ENCODE results near the gene KRT80. TPM values are rescaled to one million over a fixed set of nuclear protein-coding genes. Genes with fewer than 3 reads are reported as not detected.

KRT80 gene
- polyA plus RNA-seq, 2 of the 4 experiments (the other 2 are of a cell fraction): 38.3 to 63.1 TPM

DNA sequence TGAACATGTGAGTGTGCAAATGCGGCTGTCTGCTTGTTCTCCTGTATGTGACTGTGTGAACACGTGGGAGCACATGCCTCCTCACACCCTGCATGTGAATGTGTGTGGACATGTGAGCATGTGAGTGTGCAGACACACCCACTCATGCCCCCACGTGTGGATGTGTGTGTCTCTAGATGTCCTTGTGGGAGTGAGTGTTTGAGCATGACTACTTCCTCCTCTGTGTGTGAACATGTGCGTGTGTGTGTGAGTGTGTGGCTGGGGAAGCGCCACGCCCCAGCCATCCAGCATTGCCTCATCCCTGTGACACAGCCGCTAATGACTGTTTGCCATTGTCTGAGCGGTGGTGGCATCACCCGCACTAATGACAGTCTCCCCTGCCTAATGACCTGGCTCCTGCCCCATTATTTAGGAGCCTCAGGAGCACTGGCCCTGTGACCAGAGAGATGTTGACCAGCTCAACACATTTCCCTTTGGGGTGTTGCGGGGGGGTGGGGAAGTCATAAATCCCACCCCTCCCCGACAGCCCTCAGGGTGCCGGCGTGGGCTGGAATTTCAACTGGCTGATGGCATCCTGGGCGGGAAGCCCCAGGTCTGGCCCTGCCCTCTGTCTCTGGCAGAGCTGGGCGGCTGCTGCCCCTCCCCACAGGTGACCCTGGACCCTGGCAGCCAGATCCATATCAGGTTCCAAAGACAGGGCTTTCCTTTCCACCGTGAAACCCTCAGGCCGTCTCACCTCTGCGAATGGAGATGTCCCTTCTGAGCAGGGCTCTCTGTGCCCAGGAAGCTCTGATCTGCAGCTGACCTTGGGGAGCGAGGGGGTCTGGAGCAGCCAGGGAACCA lies 11.5 kb upstream of the KRT80 start (continued):
- TF ChIP-seq, protein P1, sequence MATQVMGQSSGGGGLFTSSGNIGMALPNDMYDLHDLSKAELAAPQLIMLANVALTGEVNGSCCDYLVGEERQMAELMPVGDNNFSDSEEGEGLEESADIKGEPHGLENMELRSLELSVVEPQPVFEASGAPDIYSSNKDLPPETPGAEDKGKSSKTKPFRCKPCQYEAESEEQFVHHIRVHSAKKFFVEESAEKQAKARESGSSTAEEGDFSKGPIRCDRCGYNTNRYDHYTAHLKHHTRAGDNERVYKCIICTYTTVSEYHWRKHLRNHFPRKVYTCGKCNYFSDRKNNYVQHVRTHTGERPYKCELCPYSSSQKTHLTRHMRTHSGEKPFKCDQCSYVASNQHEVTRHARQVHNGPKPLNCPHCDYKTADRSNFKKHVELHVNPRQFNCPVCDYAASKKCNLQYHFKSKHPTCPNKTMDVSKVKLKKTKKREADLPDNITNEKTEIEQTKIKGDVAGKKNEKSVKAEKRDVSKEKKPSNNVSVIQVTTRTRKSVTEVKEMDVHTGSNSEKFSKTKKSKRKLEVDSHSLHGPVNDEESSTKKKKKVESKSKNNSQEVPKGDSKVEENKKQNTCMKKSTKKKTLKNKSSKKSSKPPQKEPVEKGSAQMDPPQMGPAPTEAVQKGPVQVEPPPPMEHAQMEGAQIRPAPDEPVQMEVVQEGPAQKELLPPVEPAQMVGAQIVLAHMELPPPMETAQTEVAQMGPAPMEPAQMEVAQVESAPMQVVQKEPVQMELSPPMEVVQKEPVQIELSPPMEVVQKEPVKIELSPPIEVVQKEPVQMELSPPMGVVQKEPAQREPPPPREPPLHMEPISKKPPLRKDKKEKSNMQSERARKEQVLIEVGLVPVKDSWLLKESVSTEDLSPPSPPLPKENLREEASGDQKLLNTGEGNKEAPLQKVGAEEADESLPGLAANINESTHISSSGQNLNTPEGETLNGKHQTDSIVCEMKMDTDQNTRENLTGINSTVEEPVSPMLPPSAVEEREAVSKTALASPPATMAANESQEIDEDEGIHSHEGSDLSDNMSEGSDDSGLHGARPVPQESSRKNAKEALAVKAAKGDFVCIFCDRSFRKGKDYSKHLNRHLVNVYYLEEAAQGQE (IDR thresholded peaks at IDR 0.05): no peak
- TF ChIP-seq, protein P2, sequence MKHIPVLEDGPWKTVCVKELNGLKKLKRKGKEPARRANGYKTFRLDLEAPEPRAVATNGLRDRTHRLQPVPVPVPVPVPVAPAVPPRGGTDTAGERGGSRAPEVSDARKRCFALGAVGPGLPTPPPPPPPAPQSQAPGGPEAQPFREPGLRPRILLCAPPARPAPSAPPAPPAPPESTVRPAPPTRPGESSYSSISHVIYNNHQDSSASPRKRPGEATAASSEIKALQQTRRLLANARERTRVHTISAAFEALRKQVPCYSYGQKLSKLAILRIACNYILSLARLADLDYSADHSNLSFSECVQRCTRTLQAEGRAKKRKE (CRISPR knock-in tag; IDR thresholded peaks at IDR 0.05; ENCODE audit: low read depth): peak; percentile 94
- TF ChIP-seq POLR2A (IDR thresholded peaks at IDR 0.05; ENCODE audit: low read length): no peak
- no peak for TF ChIP-seq PHF8 (IDR thresholded peaks at IDR 0.05; ENCODE audit: borderline replicate concordance, low read depth)
- TF ChIP-seq RNF2 (IDR thresholded peaks at IDR 0.05; ENCODE audit: borderline replicate concordance, low read depth): no peak
- peak; percentile 47; the same call in 1 of the 2 replicates for TF ChIP-seq HEYL (CRISPR knock-in tag; IDR thresholded peaks at IDR 0.05)
- peak; percentile 65; the same call in 1 of the 2 replicates for TF ChIP-seq HOXB5 (CRISPR knock-in tag; IDR thresholded peaks at IDR 0.05)
- peak; percentile 87 for TF ChIP-seq MYC (IDR thresholded peaks at IDR 0.05; ENCODE audit: borderline replicate concordance, low read length)
- TF ChIP-seq, protein P3, sequence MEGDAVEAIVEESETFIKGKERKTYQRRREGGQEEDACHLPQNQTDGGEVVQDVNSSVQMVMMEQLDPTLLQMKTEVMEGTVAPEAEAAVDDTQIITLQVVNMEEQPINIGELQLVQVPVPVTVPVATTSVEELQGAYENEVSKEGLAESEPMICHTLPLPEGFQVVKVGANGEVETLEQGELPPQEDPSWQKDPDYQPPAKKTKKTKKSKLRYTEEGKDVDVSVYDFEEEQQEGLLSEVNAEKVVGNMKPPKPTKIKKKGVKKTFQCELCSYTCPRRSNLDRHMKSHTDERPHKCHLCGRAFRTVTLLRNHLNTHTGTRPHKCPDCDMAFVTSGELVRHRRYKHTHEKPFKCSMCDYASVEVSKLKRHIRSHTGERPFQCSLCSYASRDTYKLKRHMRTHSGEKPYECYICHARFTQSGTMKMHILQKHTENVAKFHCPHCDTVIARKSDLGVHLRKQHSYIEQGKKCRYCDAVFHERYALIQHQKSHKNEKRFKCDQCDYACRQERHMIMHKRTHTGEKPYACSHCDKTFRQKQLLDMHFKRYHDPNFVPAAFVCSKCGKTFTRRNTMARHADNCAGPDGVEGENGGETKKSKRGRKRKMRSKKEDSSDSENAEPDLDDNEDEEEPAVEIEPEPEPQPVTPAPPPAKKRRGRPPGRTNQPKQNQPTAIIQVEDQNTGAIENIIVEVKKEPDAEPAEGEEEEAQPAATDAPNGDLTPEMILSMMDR (IDR thresholded peaks at IDR 0.05): no peak
- TF ChIP-seq CHD2 (IDR thresholded peaks at IDR 0.05; ENCODE audit: low read length, partially characterized antibody): no peak
- TF ChIP-seq, protein P4, sequence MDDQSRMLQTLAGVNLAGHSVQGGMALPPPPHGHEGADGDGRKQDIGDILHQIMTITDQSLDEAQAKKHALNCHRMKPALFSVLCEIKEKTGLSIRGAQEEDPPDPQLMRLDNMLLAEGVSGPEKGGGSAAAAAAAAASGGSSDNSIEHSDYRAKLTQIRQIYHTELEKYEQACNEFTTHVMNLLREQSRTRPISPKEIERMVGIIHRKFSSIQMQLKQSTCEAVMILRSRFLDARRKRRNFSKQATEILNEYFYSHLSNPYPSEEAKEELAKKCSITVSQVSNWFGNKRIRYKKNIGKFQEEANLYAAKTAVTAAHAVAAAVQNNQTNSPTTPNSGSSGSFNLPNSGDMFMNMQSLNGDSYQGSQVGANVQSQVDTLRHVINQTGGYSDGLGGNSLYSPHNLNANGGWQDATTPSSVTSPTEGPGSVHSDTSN (IDR thresholded peaks at IDR 0.05): 0 out of 2 replicates have a peak, but pooled peaks have one; percentile 52
- no peak for TF ChIP-seq KDM5A (IDR thresholded peaks at IDR 0.05)
- TF ChIP-seq, protein P5, sequence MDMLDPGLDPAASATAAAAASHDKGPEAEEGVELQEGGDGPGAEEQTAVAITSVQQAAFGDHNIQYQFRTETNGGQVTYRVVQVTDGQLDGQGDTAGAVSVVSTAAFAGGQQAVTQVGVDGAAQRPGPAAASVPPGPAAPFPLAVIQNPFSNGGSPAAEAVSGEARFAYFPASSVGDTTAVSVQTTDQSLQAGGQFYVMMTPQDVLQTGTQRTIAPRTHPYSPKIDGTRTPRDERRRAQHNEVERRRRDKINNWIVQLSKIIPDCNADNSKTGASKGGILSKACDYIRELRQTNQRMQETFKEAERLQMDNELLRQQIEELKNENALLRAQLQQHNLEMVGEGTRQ (IDR thresholded peaks at IDR 0.05): peak; percentile 80
- peak; percentile 74 to 82; a peak in 3 of 5 replicates for TF ChIP-seq JUN (IDR thresholded peaks at IDR 0.05)
- TF ChIP-seq TFCP2L1 (CRISPR knock-in tag; IDR thresholded peaks at IDR 0.05): 0 out of 2 replicates have a peak, but pooled peaks have one; percentile 15
- no peak for TF ChIP-seq HMGXB4 (CRISPR knock-in tag; IDR thresholded peaks at IDR 0.05; ENCODE audit: borderline replicate concordance)
- no peak for TF ChIP-seq ZC3H11A (IDR thresholded peaks at IDR 0.05)
- TF ChIP-seq BHLHE40 (IDR thresholded peaks at IDR 0.05; ENCODE audit: low read depth, low read length): no peak; the same call in none of the 2 replicates
- TF ChIP-seq HOXB13 (CRISPR knock-in tag; IDR thresholded peaks at IDR 0.05; ENCODE audit: low read depth): peak; percentile 86; the same call in 1 of the 2 replicates
- no peak for TF ChIP-seq RCOR1 (IDR thresholded peaks at IDR 0.05; ENCODE audit: low read depth, low read length)
- peak; percentile 88 for TF ChIP-seq FOXS1 (CRISPR knock-in tag; IDR thresholded peaks at IDR 0.05)
- TF ChIP-seq RFX5 (IDR thresholded peaks at IDR 0.05): no peak
- peak; percentile 89 to 92 for TF ChIP-seq CEBPB (IDR thresholded peaks at IDR 0.05)
- TF ChIP-seq ZSCAN20 (CRISPR knock-in tag; IDR thresholded peaks at IDR 0.05): no peak
- peak; percentile 95 for TF ChIP-seq EHF (CRISPR knock-in tag; IDR thresholded peaks at IDR 0.05)
- peak; percentile 78; the same call in 1 of the 2 replicates for TF ChIP-seq FOSB (CRISPR knock-in tag; IDR thresholded peaks at IDR 0.05)
- TF ChIP-seq NFE2L2 (conservative IDR thresholded peaks at IDR 0.05; ENCODE audit: low read length): no peak; the same call in 1 of the 2 replicates
- peak; percentile 58 for TF ChIP-seq GATA3 (IDR thresholded peaks at IDR 0.05; ENCODE audit: borderline replicate concordance)
- TF ChIP-seq HOXA7 (CRISPR knock-in tag; IDR thresholded peaks at IDR 0.05): peak; percentile 86; the same call in 1 of the 2 replicates
- TF ChIP-seq RARB (CRISPR knock-in tag; IDR thresholded peaks at IDR 0.05): no peak; the same call in 1 of the 2 replicates
- no peak for TF ChIP-seq NR3C1 (IDR thresholded peaks at IDR 0.05)
- peak; percentile 87 for TF ChIP-seq NPAS2 (CRISPR knock-in tag; IDR thresholded peaks at IDR 0.05; ENCODE audit: borderline replicate concordance)
